Measurements from ENCODE around the gene DNAJC30.

- TF ChIP-seq CTCF (conservative IDR thresholded peaks at IDR 0.05; ENCODE audit: low read depth in 2 of 2) (no peak), POLR2AphosphoS5 (IDR thresholded peaks at IDR 0.05; ENCODE audit: low read depth) (peak; percentile 73)
These were observed at the start of gene DNAJC30, which contains the start of gene BUD23 for GRCh38 chr7:73683056-73683787.
